ENCODE measurements around the gene FARP2.

Gene FARP2

GRCh38 chr2:241454837-241455485 lies 98.9 kb downstream of the FARP2 start:
- H3K4me3 ChIP-seq (ENCODE audit: low read depth, low read length) = no peak overlapping the region
- in situ Hi-C loops (cut with HindIII; ENCODE audit: low sequenced_read_pairs) = no loop called here
- DNase-seq (ENCODE audit: low read depth) = no peak
- TF ChIP-seq CTCF (IDR thresholded peaks at IDR 0.05; ENCODE audit: low read depth, low read length, missing control alignments) = no peak

- H3K4me3 ChIP-seq (ENCODE audit: low read depth, low read length) = no peak overlapping the region
- TF ChIP-seq CTCF (IDR thresholded peaks at IDR 0.05; ENCODE audit: low read depth, low read length, missing control alignments) = no peak
- no peak for DNase-seq (ENCODE audit: low read depth)
- in situ Hi-C loops (cut with HindIII; ENCODE audit: low sequenced_read_pairs) = no loop called here
These were observed 100.5 kb downstream of the FARP2 start for GRCh38 chr2:241456546-241456945.

- H3K4me3 ChIP-seq (ENCODE audit: low read depth, low read length) = no peak overlapping the region
- TF ChIP-seq CTCF (IDR thresholded peaks at IDR 0.05; ENCODE audit: low read depth, low read length, missing control alignments) = no peak
- in situ Hi-C loops (cut with HindIII; ENCODE audit: low sequenced_read_pairs) = no loop called here
- no peak for DNase-seq (ENCODE audit: low read depth)
These were observed 102.6 kb downstream of the FARP2 start for GRCh38 chr2:241458687-241459086.

- TF ChIP-seq CTCF (IDR thresholded peaks at IDR 0.05; ENCODE audit: low read depth, low read length, missing control alignments) = no peak
- no peak overlapping the region for H3K4me3 ChIP-seq (ENCODE audit: low read depth, low read length)
- no peak for DNase-seq (ENCODE audit: low read depth)
- in situ Hi-C loops (cut with HindIII; ENCODE audit: low sequenced_read_pairs) = no loop called here
These were observed 103.4 kb downstream of the FARP2 start for GRCh38 chr2:241459520-241459919.

- no peak for DNase-seq (ENCODE audit: low read depth)
- no peak for TF ChIP-seq CTCF (IDR thresholded peaks at IDR 0.05; ENCODE audit: low read depth, low read length, missing control alignments)
- in situ Hi-C loops (cut with HindIII; ENCODE audit: low sequenced_read_pairs) = no loop called here
- no peak overlapping the region for H3K4me3 ChIP-seq (ENCODE audit: low read depth, low read length)
These were observed 104.5 kb downstream of the FARP2 start for GRCh38 chr2:241460631-241461030.

GRCh38 chr2:241461693-241462677 lies 105.9 kb downstream of the FARP2 start:
- no peak overlapping the region for H3K4me3 ChIP-seq (ENCODE audit: low read depth, low read length)
- TF ChIP-seq CTCF (IDR thresholded peaks at IDR 0.05; ENCODE audit: low read depth, low read length, missing control alignments) = no peak
- no peak for DNase-seq (ENCODE audit: low read depth)
- in situ Hi-C loops (cut with HindIII; ENCODE audit: low sequenced_read_pairs) = no loop called here

All from astrocyte of the cerebellum (primary cell).